Measurements from ENCODE around the gene FER. TPM values are rescaled to one million over a fixed set of nuclear protein-coding genes. Genes with fewer than 3 reads are reported as not detected.
A peak's percentile ranks its signal among the peaks of the same experiment; 100 is the strongest.

The FER gene
- total RNA-seq, 1 donor: 36.6 TPM

DNA sequence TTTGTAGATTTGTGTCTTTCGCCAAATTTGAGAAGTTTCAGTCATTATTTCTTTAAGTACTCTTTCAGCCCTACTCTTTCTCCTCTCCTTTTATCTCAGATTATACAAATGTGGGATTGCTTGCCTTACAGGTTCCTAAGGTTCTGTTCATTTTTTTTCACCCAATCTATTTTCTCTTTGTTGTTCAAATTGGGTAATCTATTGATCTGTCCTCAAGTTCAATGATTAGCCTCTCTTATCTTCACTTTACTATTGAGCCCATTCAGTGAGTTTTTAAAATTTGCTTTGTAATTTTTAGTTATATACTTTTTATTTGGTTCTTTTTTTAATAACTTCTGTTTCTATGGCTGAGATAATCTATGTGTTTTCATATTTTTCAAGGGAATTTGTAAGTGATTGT, 282.1 kb downstream of the FER start:
- Histone ChIP-seq H3K27ac (ENCODE audit: low read depth, low read length) (no peak overlapping the region), H3K79me2 (ENCODE audit: insufficient read depth, low read length) (peaks cover 3% of the 10 kb centered on the region), H3K4me1 (ENCODE audit: insufficient read depth, low read length) (peaks cover 7% of the 10 kb centered on the region), H4K20me1 (ENCODE audit: insufficient read depth, low read length) (no peaks in the 10 kb centered on the region), H2AFZ (ENCODE audit: low read length) (no peak overlapping the region), H3K4me2 (ENCODE audit: insufficient read depth, low read length) (no peak overlapping the region), H3K4me3 (ENCODE audit: insufficient read depth, low read length) (no peak overlapping the region), H3K36me3 (ENCODE audit: insufficient read depth, low read length) (no peaks in the 10 kb centered on the region), H3K9me3 (ENCODE audit: low read depth, low read length) (no peaks in the 10 kb centered on the region), H3K27me3 (ENCODE audit: insufficient read depth, low read length) (no peaks in the 10 kb centered on the region)
- no peak for TF ChIP-seq CTCF (IDR thresholded peaks at IDR 0.05; ENCODE audit: extremely low read depth, low read depth, low read length)
- no peak for DNase-seq (ENCODE audit: insufficient read length, low spot score, missing footprints)

DNA sequence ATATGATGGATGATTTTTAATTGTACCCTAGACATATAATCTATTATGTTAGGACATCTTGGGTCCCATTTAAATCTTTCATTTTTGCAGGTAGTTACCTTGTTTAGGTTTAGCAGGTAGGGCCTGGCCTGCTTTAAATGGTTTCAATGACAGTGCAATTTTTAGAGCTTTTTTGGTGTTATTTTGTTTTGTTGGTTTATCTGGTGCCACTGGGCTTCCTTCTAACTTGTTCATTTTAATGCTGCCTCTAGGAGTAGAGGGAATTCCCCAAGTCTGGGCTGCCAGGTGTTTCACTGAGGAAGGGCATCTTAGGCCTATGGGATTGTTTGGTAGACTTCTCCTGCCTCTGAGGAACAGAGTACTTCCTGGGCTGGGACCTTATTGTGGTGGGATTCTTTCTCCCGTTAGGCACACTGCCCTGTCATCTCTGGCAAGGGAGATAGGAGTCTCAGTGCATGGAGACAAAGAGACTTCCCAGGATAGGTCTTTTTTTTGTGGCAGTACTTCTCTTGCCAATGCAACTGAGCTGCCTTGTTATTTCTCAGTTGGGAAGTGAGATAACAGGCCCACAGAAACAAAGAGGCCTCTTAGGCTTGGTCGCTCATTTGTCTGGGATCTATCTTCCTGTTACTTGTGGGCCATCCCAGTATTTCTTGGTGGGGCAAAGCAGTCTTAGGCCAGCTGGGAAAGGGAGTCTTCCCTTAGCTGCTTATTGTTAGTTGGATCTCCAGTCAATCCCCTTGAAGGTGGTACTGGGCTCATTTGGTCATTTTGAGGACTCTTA, 282.9 kb downstream of the FER start:
- Histone ChIP-seq H3K36me3 (ENCODE audit: insufficient read depth, low read length) (no peaks in the 10 kb centered on the region), H3K79me2 (ENCODE audit: insufficient read depth, low read length) (peaks cover 3% of the 10 kb centered on the region), H2AFZ (ENCODE audit: low read length) (no peak overlapping the region), H4K20me1 (ENCODE audit: insufficient read depth, low read length) (peaks cover 5% of the 10 kb centered on the region), H3K9me3 (ENCODE audit: low read depth, low read length) (no peaks in the 10 kb centered on the region), H3K27ac (ENCODE audit: low read depth, low read length) (no peak overlapping the region), H3K4me3 (ENCODE audit: insufficient read depth, low read length) (no peak overlapping the region), H3K27me3 (ENCODE audit: insufficient read depth, low read length) (no peaks in the 10 kb centered on the region), H3K4me2 (ENCODE audit: insufficient read depth, low read length) (no peak overlapping the region), H3K4me1 (ENCODE audit: insufficient read depth, low read length) (peaks cover 14% of the 10 kb centered on the region)
- DNase-seq (ENCODE audit: insufficient read length, low spot score, missing footprints): no peak
- TF ChIP-seq CTCF (IDR thresholded peaks at IDR 0.05; ENCODE audit: extremely low read depth, low read depth, low read length): no peak

DNA sequence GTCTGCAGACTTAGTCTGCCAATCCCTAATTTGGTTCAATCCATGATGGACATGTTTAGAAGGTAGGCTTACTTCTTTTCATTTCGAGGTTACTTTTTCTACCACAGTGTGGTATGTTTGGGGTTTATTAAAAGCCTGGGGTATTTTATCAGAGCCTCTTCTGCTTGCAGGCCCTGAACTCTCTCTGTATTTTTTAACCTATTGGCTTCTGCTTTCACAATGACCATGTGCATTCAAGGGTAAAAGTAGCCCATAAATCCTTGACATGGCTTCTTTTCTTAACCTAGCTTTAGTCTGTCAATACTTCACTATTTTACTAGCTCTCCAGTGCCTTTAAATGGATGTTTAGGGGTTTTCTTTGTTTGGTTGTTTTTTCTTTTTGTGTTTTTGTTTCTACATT, 286.6 kb downstream of the FER start:
- Histone ChIP-seq H3K36me3 (ENCODE audit: insufficient read depth, low read length) (no peaks in the 10 kb centered on the region), H3K4me3 (ENCODE audit: insufficient read depth, low read length) (no peak overlapping the region), H3K4me2 (ENCODE audit: insufficient read depth, low read length) (no peak overlapping the region), H3K79me2 (ENCODE audit: insufficient read depth, low read length) (peaks cover 3% of the 10 kb centered on the region), H3K4me1 (ENCODE audit: insufficient read depth, low read length) (peaks cover 15% of the 10 kb centered on the region), H3K9me3 (ENCODE audit: low read depth, low read length) (no peaks in the 10 kb centered on the region), H3K27ac (ENCODE audit: low read depth, low read length) (no peak overlapping the region), H3K27me3 (ENCODE audit: insufficient read depth, low read length) (no peaks in the 10 kb centered on the region), H2AFZ (ENCODE audit: low read length) (no peak overlapping the region), H4K20me1 (ENCODE audit: insufficient read depth, low read length) (peaks cover 5% of the 10 kb centered on the region)
- no peak for DNase-seq (ENCODE audit: insufficient read length, low spot score, missing footprints)
- no peak for TF ChIP-seq CTCF (IDR thresholded peaks at IDR 0.05; ENCODE audit: extremely low read depth, low read depth, low read length)

DNA sequence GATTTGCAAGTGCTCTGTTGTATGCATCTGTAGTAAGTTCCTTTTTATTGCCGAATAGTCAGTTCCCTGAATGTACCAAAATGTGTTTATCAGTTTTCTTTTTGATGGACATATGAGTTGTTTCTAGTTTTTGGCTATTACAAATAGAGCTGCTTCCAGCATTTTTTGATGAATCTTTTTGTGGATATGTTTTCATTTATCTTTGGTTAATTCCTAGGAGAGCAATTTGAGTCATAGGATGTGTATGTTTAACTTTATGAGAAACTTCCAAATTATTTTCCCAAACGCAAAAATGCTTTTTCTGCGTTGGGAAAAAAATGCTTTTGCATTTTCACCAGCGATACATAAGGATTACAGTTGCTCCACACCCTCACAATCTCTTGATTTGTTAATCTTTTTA, 287.7 kb downstream of the FER start:
- peaks cover 5% of the 10 kb centered on the region for H4K20me1 ChIP-seq (ENCODE audit: insufficient read depth, low read length)
- no peaks in the 10 kb centered on the region for H3K36me3 ChIP-seq (ENCODE audit: insufficient read depth, low read length)
- H2AFZ ChIP-seq (ENCODE audit: low read length): no peak overlapping the region
- H3K9me3 ChIP-seq (ENCODE audit: low read depth, low read length): no peaks in the 10 kb centered on the region
- DNase-seq (ENCODE audit: insufficient read length, low spot score, missing footprints): no peak
- no peaks in the 10 kb centered on the region for H3K79me2 ChIP-seq (ENCODE audit: insufficient read depth, low read length)
- no peak overlapping the region for H3K4me3 ChIP-seq (ENCODE audit: insufficient read depth, low read length)
- H3K4me1 ChIP-seq (ENCODE audit: insufficient read depth, low read length): peaks cover 15% of the 10 kb centered on the region
- H3K27me3 ChIP-seq (ENCODE audit: insufficient read depth, low read length): no peaks in the 10 kb centered on the region
- H3K27ac ChIP-seq (ENCODE audit: low read depth, low read length): no peak overlapping the region
- peak overlapping the region; percentile 52 for H3K4me2 ChIP-seq (ENCODE audit: insufficient read depth, low read length)
- TF ChIP-seq CTCF (IDR thresholded peaks at IDR 0.05; ENCODE audit: extremely low read depth, low read depth, low read length): no peak
